NCI-H69 (cell line): ENCODE data around the gene HYKK.
"Not testable (repeated sequence)": the region's sequence is repeated elsewhere in the genome, so short reads cannot be mapped to it uniquely, and the experiment has no call there.

Source experiments
- DNase-seq: peaks from one replicate; lab custom pipeline; 2025; lab: John Stamatoyannopoulos, UW

The HYKK gene

GRCh38 chr15:78540141-78540870, 32.9 kb downstream of the HYKK start, which contains the start of gene PSMA4:
TSS of gene PSMA4 (plus strand) at chr15:78540444. CDS start at chr15:78541928, 1,484 bp downstream.
- DNase-seq = peak; percentile 87

- peak; percentile 55 for DNase-seq
Measured at GRCh38 chr15:78540871-78541743, 33.7 kb downstream of the HYKK start.

GRCh38 chr15:78541744-78542034, 34.3 kb downstream of the HYKK start:
- no peak for DNase-seq

- no peak for DNase-seq
Measured at GRCh38 chr15:78542647-78543046, 35.3 kb downstream of the HYKK start.

GRCh38 chr15:78550194-78550593, 42.8 kb downstream of the HYKK start:
- no peak for DNase-seq

GRCh38 chr15:78550815-78551214, 43.4 kb downstream of the HYKK start:
- no peak for DNase-seq

- DNase-seq = no peak
Measured at GRCh38 chr15:78551902-78552301, 44.5 kb downstream of the HYKK start.

- peak; percentile 5 for DNase-seq
Measured at GRCh38 chr15:78552597-78552996, 45.2 kb downstream of the HYKK start.

- DNase-seq = not testable (repeated sequence)
Measured at GRCh38 chr15:78560201-78560600, 52.8 kb downstream of the HYKK start.

GRCh38 chr15:78561490-78561889, 54.1 kb downstream of the HYKK start:
- DNase-seq = no peak

GRCh38 chr15:78563092-78563491, 55.7 kb downstream of the HYKK start:
- no peak for DNase-seq

GRCh38 chr15:78564743-78565096, 57.3 kb downstream of the HYKK start:
- DNase-seq = peak; percentile 41

- DNase-seq = peak; percentile 92
Measured at GRCh38 chr15:78565097-78565950, 57.9 kb downstream of the HYKK start, which contains the start of gene CHRNA5. TSS of gene CHRNA5 (plus strand) at chr15:78565520. CDS start at chr15:78565720, 200 bp downstream.

- peak; percentile 60 for DNase-seq
Measured at GRCh38 chr15:78565951-78566774, 58.8 kb downstream of the HYKK start.

GRCh38 chr15:78567531-78567930, 60.2 kb downstream of the HYKK start:
- peak; percentile 62 for DNase-seq

- DNase-seq = peak; percentile 38
Measured at GRCh38 chr15:78570710-78571109, 63.3 kb downstream of the HYKK start.

GRCh38 chr15:78571382-78571781, 64.0 kb downstream of the HYKK start:
- DNase-seq = no peak

GRCh38 chr15:78573416-78573815, 66.0 kb downstream of the HYKK start:
- DNase-seq = no peak

GRCh38 chr15:78574944-78575343, 67.6 kb downstream of the HYKK start:
- DNase-seq = no peak
